Panc1 (cell line): ENCODE data around the gene ST3GAL4. TPM values are rescaled to one million over a fixed set of nuclear protein-coding genes. Genes with fewer than 3 reads are reported as not detected.

ENCODE experiments used
- ATAC-seq: fragments of 200-7000 bp; cut with Tn5 transposase; 2 replicates; pipeline ENCODE4 v1.9.1; 2020; ENCODE audit warnings: mild to moderate bottlenecking, moderate library complexity
- BruUV-seq: library from RNA; stranded (reverse); fragments of 400-500 nt; replicated peaks from 2 replicates; lab custom pipeline; 2021; lab: Mats Ljungman, UMichigan
- CTCF ChIA-PET: fragments of 300-600 bp; sonication (Branson Sonifier 250); formaldehyde crosslinking; loops from one replicate; lab custom pipeline; 2022; ENCODE audit warnings: antibody characterized with exemption; lab: Charles Lee
- POLR2A ChIA-PET: fragments of 300-600 bp; sonication (Branson Sonifier 250); formaldehyde crosslinking; loops from one replicate; lab custom pipeline; 2022; ENCODE audit warnings: antibody characterized with exemption; lab: Charles Lee
- DNase-seq: peaks from one replicate; pipeline ENCODE4 v3.0.0-alpha.2; 2010; ENCODE audit warnings: low read depth, low spot score
- H3K27ac ChIP-seq: 2 replicates; pipeline ENCODE4 v1.5.1; 2011; ENCODE audit warnings: mild to moderate bottlenecking, low read length, inconsistent platforms
- H3K27me3 ChIP-seq: fragments of 200-500 bp; sonication (Bioruptor generic); 2 replicates; pipeline ENCODE4 v1.6.0; 2014; ENCODE audit warnings: low read length, inconsistent platforms; ENCODE audit not compliant: control insufficient read depth, insufficient read depth
- H3K36me3 ChIP-seq: fragments of 200-500 bp; sonication (Bioruptor generic); 2 replicates; pipeline ENCODE4 v1.5.1; 2014; ENCODE audit warnings: inconsistent platforms, mild to moderate bottlenecking, low read length, moderate library complexity; ENCODE audit not compliant: control insufficient read depth, insufficient read depth
- H3K4me1 ChIP-seq: 2 replicates; pipeline ENCODE4 v1.5.1; 2011; ENCODE audit warnings: inconsistent platforms, mild to moderate bottlenecking, low read length, moderate library complexity; ENCODE audit not compliant: control insufficient read depth, insufficient read depth
- H3K4me3 ChIP-seq, 2 experiments: 2 replicates each; pipeline ENCODE4 v1.5.1; 2011 to 2012; ENCODE audit warnings: low read depth in 2 of 2, low read length in 2 of 2, mild to moderate bottlenecking in 2 of 2, inconsistent platforms in 1 of 2, moderate library complexity in 1 of 2
- H3K9me3 ChIP-seq: fragments of 200-500 bp; sonication (Bioruptor generic); 2 replicates; pipeline ENCODE4 v1.5.1; 2014; ENCODE audit warnings: low read depth, mild to moderate bottlenecking, inconsistent platforms, low read length, moderate library complexity; ENCODE audit not compliant: control insufficient read depth, insufficient read depth
- CTCF ChIP-seq: fragments of 450-650 bp; IDR thresholded peaks from 2 replicates; pipeline ENCODE4 v1.5.1; 2017; ENCODE audit warnings: mild to moderate bottlenecking
- POLR2AphosphoS5 ChIP-seq: IDR thresholded peaks from 2 replicates; pipeline ENCODE4 v1.6.1; 2012; ENCODE audit warnings: mild to moderate bottlenecking, low read depth, low read length, moderate library complexity
- REST ChIP-seq, 2 experiments: IDR thresholded peaks; 2 replicates each; pipeline ENCODE4 v1.6.1; 2011 to 2012; ENCODE audit warnings: low read depth in 2 of 2, control low read depth in 1 of 2, low read length in 1 of 2, mild to moderate bottlenecking in 1 of 2, moderate library complexity in 1 of 2; ENCODE audit not compliant: insufficient read depth in 1 of 2
- SIN3A ChIP-seq: IDR thresholded peaks from 2 replicates; pipeline ENCODE4 v1.6.1; 2012; ENCODE audit warnings: low read depth, mild to moderate bottlenecking, low read length, moderate library complexity, borderline replicate concordance; ENCODE audit not compliant: insufficient read depth
- TCF7L2 ChIP-seq: IDR thresholded peaks from 2 replicates; pipeline ENCODE4 v1.6.1; 2011; ENCODE audit warnings: mild to moderate bottlenecking, low read depth, low read length, inconsistent platforms
- in situ Hi-C: cut with HindIII; loops from 2 replicates; pipeline ENCODE4 v1.10.0; 2016; ENCODE audit warnings: low sequenced_read_pairs, low pct_unique_long_range_greater_than_20kb
- intact Hi-C: fragments of 100-400 bp; cut with micrococcal nuclease; formaldehyde crosslinking; loops from one replicate; pipeline ENCODE4 v1.10.0; 2022; ENCODE audit not compliant: unreplicated experiment
- total RNA-seq: library from RNA; stranded (reverse); gene quantifications from one replicate; pipeline ENCODE4 v1.2.1, GENCODE V29; 2021; ENCODE audit not compliant: unreplicated experiment

Gene ST3GAL4
- total RNA-seq, 1 experiment from 2014 or later, result 56.6 TPM

- H3K4me3 ChIP-seq, result no peak overlapping the region
Observed at GRCh38 chr11:126311401-126312291, 43.8 kb upstream of the ST3GAL4 start.

More at GRCh38 chr11:126311401-126312291, 43.8 kb upstream of the ST3GAL4 start:
- intact Hi-C loops, result loop anchor here (10.0 kb wide), 1 partner anchor 113 kb away; no protein-coding TSS in a partner anchor
- POLR2A ChIA-PET, result no interaction called here
- in situ Hi-C loops, result no loop called here
- CTCF ChIA-PET, result interaction anchor here (1.7 kb wide), 1 partner anchor 169 kb away, joined by 27 read pairs; no protein-coding TSS in a partner anchor
- no peak for TF ChIP-seq TCF7L2
- no peak for TF ChIP-seq REST (IDR thresholded peaks at IDR 0.05; ENCODE audit: insufficient read depth in 1 of 2, low read depth in 2 of 2, low read length in 1 of 2)
- no peak for TF ChIP-seq POLR2AphosphoS5
- TF ChIP-seq SIN3A, result no peak
- TF ChIP-seq CTCF, result no peak
- Histone ChIP-seq H3K4me1 (no peaks in the 10 kb centered on the region), H3K36me3 (no peaks in the 10 kb centered on the region), H3K27ac (no peak overlapping the region), H3K27me3 (no peaks in the 10 kb centered on the region), H3K9me3 (no peaks in the 10 kb centered on the region)
- DNase-seq (no peak), ATAC-seq (no peak)
- no TSS peak for BruUV-seq
